Neural crest cell (in vitro differentiated cells): Measurements from ENCODE around the gene ZNF317. TPM values are rescaled to one million over a fixed set of nuclear protein-coding genes. Genes with fewer than 3 reads are reported as not detected.

Experiments
- DNase-seq: peaks from one replicate; pipeline ENCODE4 v3.0.0; 2021; ENCODE audit warnings: low read depth, mixed read lengths, low spot score
- H3K27ac Mint-ChIP-seq: one replicate; pipeline ENCODE4 v1.8.0; 2021; ENCODE audit warnings: mild to moderate bottlenecking, mixed read lengths; ENCODE audit not compliant: unreplicated experiment
- H3K27me3 Mint-ChIP-seq: 2 replicates; pipeline ENCODE4 v1.8.0; 2021; ENCODE audit warnings: low read depth, mild to moderate bottlenecking, mixed read lengths
- H3K36me3 Mint-ChIP-seq: 2 replicates; pipeline ENCODE4 v1.8.0; 2021; ENCODE audit warnings: low read depth, mild to moderate bottlenecking, mixed read lengths
- H3K4me1 Mint-ChIP-seq: 2 replicates; pipeline ENCODE4 v1.8.0; 2021; ENCODE audit warnings: mixed read lengths
- H3K4me3 Mint-ChIP-seq: one replicate; pipeline ENCODE4 v1.8.0; 2021; ENCODE audit warnings: mild to moderate bottlenecking, mixed read lengths
- H3K9me3 Mint-ChIP-seq: 2 replicates; pipeline ENCODE4 v1.8.0; 2021; ENCODE audit warnings: mixed read lengths
- CTCF ChIP-seq: fragments of 200-600 bp; sonication (generic); conservative IDR thresholded peaks from 2 replicates; pipeline ENCODE4 v1.5.0; 2021; ENCODE audit warnings: antibody characterized with exemption, mild to moderate bottlenecking
- long read RNA-seq: library from polyadenylated mRNA; unstranded; transcript quantifications from one replicate; pipeline ENCODE4 v2.0.0, GENCODE V29; 2020
- total RNA-seq: library from RNA; stranded (reverse); gene quantifications from 2 replicates; pipeline ENCODE4 v1.2.1, GENCODE V29; 2021

ZNF317 gene
- total RNA-seq = 40.9 and 44.0 TPM in 2 replicates
- long read RNA-seq, full-length matches to known transcripts = 46 of 72 reads
- long read RNA-seq, partial matches to known transcripts = 5 of 72 reads
- long read RNA-seq, other reads (novel, unspliced or antisense) = 21 of 72 reads

- Mint-ChIP-seq H3K9me3 (peaks cover 14% of the 10 kb centered on the region), H3K36me3 (peaks cover 46% of the 10 kb centered on the region), H3K4me3 (peak within 1 kb of the TSS; percentile 98), H3K27me3 (peaks cover 13% of the 10 kb centered on the region), H3K4me1 (peaks cover 20% of the 10 kb centered on the region), H3K27ac (peak within 1 kb of the TSS; percentile 99)
- peak; percentile 75 for DNase-seq
- no peak for TF ChIP-seq CTCF
These were observed at the start of gene ZNF317 for GRCh38 chr19:9140159-9140874. Gene ZNF317 (plus strand): TSS chr19:9140397. CDS start chr19:9156017, 15,620 bp downstream.

- H3K36me3 Mint-ChIP-seq = no peaks in the 10 kb centered on the region
- H3K4me1 Mint-ChIP-seq = no peaks in the 10 kb centered on the region
- H3K27ac Mint-ChIP-seq = no peak within 1 kb of the TSS
- no peak within 1 kb of the TSS for H3K4me3 Mint-ChIP-seq
- no peak for TF ChIP-seq CTCF
- peaks cover 35% of the 10 kb centered on the region for H3K27me3 Mint-ChIP-seq
- DNase-seq = no peak
- H3K9me3 Mint-ChIP-seq = peaks cover 3% of the 10 kb centered on the region
These were observed 32.8 kb upstream of the ZNF317 start, which contains the start of gene OR7G2 for GRCh38 chr19:9107375-9107774. Gene OR7G2 (minus strand): TSS chr19:9107475. CDS start chr19:9103243, 4,232 bp downstream.

DNA sequence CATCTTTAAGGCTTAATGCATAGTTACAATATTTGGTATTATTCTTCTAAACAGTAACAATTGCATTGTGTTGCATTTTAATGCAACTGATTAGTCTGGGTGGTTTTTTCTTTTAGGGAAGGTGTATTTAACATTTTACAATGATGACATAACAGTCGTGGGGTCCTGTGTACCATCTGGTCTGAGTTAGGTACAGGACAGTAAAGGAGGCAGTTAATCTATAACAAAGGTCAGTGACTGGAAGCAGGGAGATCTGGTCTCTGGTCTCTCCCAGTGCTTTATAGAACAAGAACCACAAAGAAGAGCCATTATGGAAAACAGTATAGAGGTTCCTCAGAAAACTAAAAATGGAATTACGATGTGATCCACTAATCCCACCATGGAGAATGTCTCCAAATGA is 30.2 kb upstream of the ZNF317 start:
- Mint-ChIP-seq H3K36me3 (no peaks in the 10 kb centered on the region), H3K27me3 (peaks cover 36% of the 10 kb centered on the region), H3K4me1 (no peaks in the 10 kb centered on the region), H3K27ac (no peak overlapping the region), H3K9me3 (peaks cover 3% of the 10 kb centered on the region), H3K4me3 (no peak overlapping the region)
- no peak for TF ChIP-seq CTCF
- no peak for DNase-seq

GRCh38 chr19:9115307-9115813 is 24.8 kb upstream of the ZNF317 start, which contains the start of gene OR7G1:
Gene OR7G1 (minus strand): TSS chr19:9115763. CDS start chr19:9115763, 0 bp downstream.
- Mint-ChIP-seq H3K4me3 (no peak within 1 kb of the TSS), H3K27ac (no peak within 1 kb of the TSS), H3K27me3 (peaks cover 45% of the 10 kb centered on the region), H3K4me1 (no peaks in the 10 kb centered on the region), H3K9me3 (peaks cover 5% of the 10 kb centered on the region), H3K36me3 (no peaks in the 10 kb centered on the region)
- no peak for TF ChIP-seq CTCF
- no peak for DNase-seq

GRCh38 chr19:9116547-9116946 is 23.6 kb upstream of the ZNF317 start:
- no peak for TF ChIP-seq CTCF
- Mint-ChIP-seq H3K4me3 (no peak overlapping the region), H3K27me3 (peaks cover 41% of the 10 kb centered on the region), H3K36me3 (no peaks in the 10 kb centered on the region), H3K9me3 (peaks cover 5% of the 10 kb centered on the region), H3K27ac (no peak overlapping the region), H3K4me1 (no peaks in the 10 kb centered on the region)
- DNase-seq = no peak
